B cell (primary cell): ENCODE results near the gene HOXB6. TPM values are rescaled to one million over a fixed set of nuclear protein-coding genes. Genes with fewer than 3 reads are reported as not detected.

ENCODE experiments used
- ATAC-seq: fragments of 200-7000 bp; cut with Tn5 transposase; one replicate; pipeline ENCODE4 v1.10.0; 2021; ENCODE audit warnings: low read depth, mild to moderate bottlenecking, moderate number of reproducible peaks, moderate library complexity
- CTCF ChIA-PET: fragments of 350-600 bp; sonication (Branson Sonifier 250); formaldehyde crosslinking; loops from one replicate; lab custom pipeline; 2021; ENCODE audit warnings: antibody characterized with exemption, inconsistent platforms; lab: Charles Lee
- POLR2A ChIA-PET: fragments of 350-600 bp; sonication (Branson Sonifier 250); formaldehyde crosslinking; loops from one replicate; lab custom pipeline; 2021; ENCODE audit warnings: antibody characterized with exemption; lab: Charles Lee
- DNase-seq: peaks from one replicate; pipeline ENCODE4 v3.0.0; 2013
- H2AFZ ChIP-seq: 2 replicates; pipeline ENCODE4 v1.6.1; 2012; ENCODE audit warnings: mild to moderate bottlenecking, low read depth, low read length; ENCODE audit not compliant: insufficient read depth, poor library complexity, severe bottlenecking
- H3K27ac ChIP-seq, 2 donors: 1 replicate in 1 of 2; 2 replicates in 1 of 2; pipeline ENCODE4 v1.5.1; 2012 to 2013; ENCODE audit warnings: low read length in 2 of 2, mild to moderate bottlenecking in 2 of 2, moderate library complexity in 1 of 2
- H3K27me3 ChIP-seq, 4 experiments: fragments of 200-600 bp in 1 of 4; sonication (generic) in 1 of 4; replicated peaks in 1 of 4; 1 replicate in 2 of 4; 2 replicates in 2 of 4; pipeline versions ENCODE4 v1.6.1 to v1.7.0; 2013 to 2016; ENCODE audit warnings: low read length in 3 of 4, mild to moderate bottlenecking in 2 of 4, mixed read lengths in 1 of 4, moderate library complexity in 1 of 4; ENCODE audit not compliant: insufficient read depth in 4 of 4, control insufficient read depth in 3 of 4; ENCODE audit errors: control extremely low read depth in 1 of 4
- H3K36me3 ChIP-seq, 2 experiments: replicated peaks in 1 of 2; 1 replicate in 1 of 2; 2 replicates in 1 of 2; pipeline versions ENCODE4 v1.6.1 to v1.7.1; 2013; ENCODE audit warnings: low read length in 1 of 2; ENCODE audit not compliant: insufficient read depth in 2 of 2, control insufficient read depth in 1 of 2; ENCODE audit errors: control extremely low read depth in 1 of 2, extremely low read depth in 1 of 2
- H3K4me1 ChIP-seq, 2 donors: fragments of 200-600 bp in 1 of 2; sonication (generic) in 1 of 2; 1 replicate in 1 of 2; 2 replicates in 1 of 2; pipeline versions ENCODE4 v1.5.1 to v1.6.1; 2013 to 2017; ENCODE audit warnings: low read length in 2 of 2; ENCODE audit not compliant: control insufficient read depth in 2 of 2, insufficient read depth in 2 of 2
- H3K4me2 ChIP-seq: replicated peaks from 2 replicates; pipeline ENCODE3; 2012; ENCODE audit warnings: mild to moderate bottlenecking, low read depth, low read length; ENCODE audit not compliant: poor library complexity, severe bottlenecking
- H3K4me3 ChIP-seq, 5 experiments: fragments of 200-600 bp in 1 of 5; sonication (generic) in 1 of 5; 1 replicate in 3 of 5; 2 replicates in 2 of 5; pipeline versions ENCODE4 v1.5.1 to v1.7.0; 2011 to 2016; ENCODE audit warnings: low read length in 4 of 5, mild to moderate bottlenecking in 4 of 5, low read depth in 2 of 5, control low read depth in 1 of 5, moderate library complexity in 1 of 5; ENCODE audit not compliant: insufficient read depth in 1 of 5; ENCODE audit errors: control extremely low read depth in 1 of 5, extremely low read depth in 1 of 5
- H3K79me2 ChIP-seq: fragments of 200-600 bp; sonication (generic); one replicate; pipeline ENCODE4 v1.6.0; 2016; ENCODE audit warnings: low read length; ENCODE audit not compliant: control insufficient read depth, insufficient read depth
- H3K9ac ChIP-seq: fragments of 200-600 bp; sonication (generic); 2 replicates; pipeline ENCODE4 v1.6.1; 2017; ENCODE audit warnings: mild to moderate bottlenecking, low read length, moderate library complexity
- H3K9me3 ChIP-seq, 3 donors: one replicate each; pipeline versions ENCODE4 v1.6.1 to v1.7.1; 2013; ENCODE audit warnings: low read length in 2 of 3; ENCODE audit not compliant: control insufficient read depth in 2 of 3, insufficient read depth in 1 of 3; ENCODE audit errors: control extremely low read depth in 1 of 3
- H4K20me1 ChIP-seq: 2 replicates; pipeline ENCODE4 v1.6.0; 2012; ENCODE audit warnings: mild to moderate bottlenecking, low read length; ENCODE audit not compliant: insufficient read depth, control insufficient read depth, poor library complexity, severe bottlenecking
- H3K27ac Mint-ChIP-seq: one replicate; pipeline ENCODE4 v1.8.0; 2021; ENCODE audit warnings: mixed read lengths
- H3K27me3 Mint-ChIP-seq: one replicate; pipeline ENCODE4 v1.8.0; 2021; ENCODE audit warnings: mixed read lengths
- H3K4me1 Mint-ChIP-seq: one replicate; pipeline ENCODE4 v1.8.0; 2021; ENCODE audit warnings: mixed read lengths
- H3K4me3 Mint-ChIP-seq: one replicate; pipeline ENCODE4 v1.8.0; 2021; ENCODE audit warnings: mixed read lengths
- H3K9me3 Mint-ChIP-seq: one replicate; pipeline ENCODE4 v1.8.0; 2022; ENCODE audit warnings: mixed read lengths; ENCODE audit not compliant: insufficient read depth
- EZH2 ChIP-seq: IDR thresholded peaks from 2 replicates; pipeline ENCODE4 v1.6.1; 2012; ENCODE audit warnings: borderline replicate concordance, low read depth, mild to moderate bottlenecking, moderate library complexity, low read length; ENCODE audit not compliant: insufficient read depth, poor library complexity, severe bottlenecking
- WGBS: methylation state at CpG from one replicate; pipeline ENCODE4 v1.1.5; 2013; ENCODE audit warnings: missing lambda C conversion rate; ENCODE audit not compliant: insufficient coverage; 5-methylcytosine and 5-hydroxymethylcytosine counted together
- intact Hi-C: fragments of 100-400 bp; cut with micrococcal nuclease; formaldehyde crosslinking; loops from one replicate; pipeline ENCODE4 v1.10.0; 2022
- polyA plus RNA-seq: library from polyadenylated mRNA; depleted of rRNA; stranded (reverse); fragments of >200 nt; gene quantifications from 2 replicates; pipeline ENCODE4 v1.2.3, GENCODE V29; 2012
- total RNA-seq, 2 donors: library from RNA; stranded (reverse); fragments of 120-200 nt in 1 of 2; gene quantifications; 1 replicate in 1 of 2; 2 replicates in 1 of 2; pipeline versions ENCODE4 v1.2.3 to v1.2.4, GENCODE V29; 2013 to 2022
- TF ChIP-seq, protein P1 (sequence below): fragments of 200-600 bp; IDR thresholded peaks from one replicate; pipeline ENCODE4 v1.8.0; 2022; ENCODE audit warnings: antibody characterized with exemption, mild to moderate bottlenecking

Gene HOXB6
- total and polyA plus RNA-seq, 2 donors (not counting 1 experiment from before 2014, with no cell fraction given) = 0.10 TPM; not detected in 1

DNA sequence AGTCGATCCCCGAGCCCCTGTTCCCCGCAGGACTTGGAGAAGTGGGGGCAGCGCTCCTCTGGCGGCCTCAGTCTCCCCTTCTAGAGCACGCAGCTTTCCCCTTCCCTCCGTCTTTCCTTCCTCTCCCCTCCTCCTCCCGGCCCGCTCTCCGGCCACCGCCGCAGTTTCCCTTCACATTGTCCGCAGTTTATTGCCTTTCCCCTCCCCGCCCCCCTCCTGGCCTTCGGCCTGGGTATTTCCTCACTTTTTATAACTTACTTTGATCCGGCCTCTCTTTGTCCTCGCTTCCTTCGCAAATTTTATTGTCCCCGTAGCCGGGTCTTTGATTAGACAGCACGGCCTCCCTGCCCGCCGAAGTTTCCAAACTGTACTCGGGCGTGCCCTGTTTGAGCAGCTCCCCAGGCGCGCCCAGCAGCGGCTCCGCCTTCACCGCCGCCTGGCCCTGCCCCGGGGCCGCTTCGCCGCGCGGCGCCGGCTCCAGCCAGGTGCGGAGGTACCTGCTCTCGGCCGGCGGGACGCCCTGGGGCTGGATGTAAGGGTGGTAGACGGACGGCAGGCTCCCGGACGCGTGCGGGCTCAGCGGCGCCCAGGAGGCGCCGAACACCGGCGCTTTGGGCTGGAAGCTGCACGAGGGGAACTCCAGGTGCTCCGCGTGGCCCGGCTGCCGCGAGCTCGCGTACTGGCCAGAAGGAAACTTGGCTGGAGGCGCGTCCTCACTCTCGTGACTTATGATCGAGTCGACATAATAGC, 20.9 kb upstream of the HOXB6 start:
- TF ChIP-seq, protein P1, sequence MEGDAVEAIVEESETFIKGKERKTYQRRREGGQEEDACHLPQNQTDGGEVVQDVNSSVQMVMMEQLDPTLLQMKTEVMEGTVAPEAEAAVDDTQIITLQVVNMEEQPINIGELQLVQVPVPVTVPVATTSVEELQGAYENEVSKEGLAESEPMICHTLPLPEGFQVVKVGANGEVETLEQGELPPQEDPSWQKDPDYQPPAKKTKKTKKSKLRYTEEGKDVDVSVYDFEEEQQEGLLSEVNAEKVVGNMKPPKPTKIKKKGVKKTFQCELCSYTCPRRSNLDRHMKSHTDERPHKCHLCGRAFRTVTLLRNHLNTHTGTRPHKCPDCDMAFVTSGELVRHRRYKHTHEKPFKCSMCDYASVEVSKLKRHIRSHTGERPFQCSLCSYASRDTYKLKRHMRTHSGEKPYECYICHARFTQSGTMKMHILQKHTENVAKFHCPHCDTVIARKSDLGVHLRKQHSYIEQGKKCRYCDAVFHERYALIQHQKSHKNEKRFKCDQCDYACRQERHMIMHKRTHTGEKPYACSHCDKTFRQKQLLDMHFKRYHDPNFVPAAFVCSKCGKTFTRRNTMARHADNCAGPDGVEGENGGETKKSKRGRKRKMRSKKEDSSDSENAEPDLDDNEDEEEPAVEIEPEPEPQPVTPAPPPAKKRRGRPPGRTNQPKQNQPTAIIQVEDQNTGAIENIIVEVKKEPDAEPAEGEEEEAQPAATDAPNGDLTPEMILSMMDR = no peak
- TF ChIP-seq EZH2 = peak; percentile 38
- Mint-ChIP-seq H3K9me3 (no peaks in the 10 kb centered on the region), H3K27ac (no peak overlapping the region), H3K27me3 (peaks cover 80% of the 10 kb centered on the region), H3K4me3 (peak overlapping the region; percentile 80), H3K4me1 (peaks cover 21% of the 10 kb centered on the region)
- Histone ChIP-seq H3K4me3 (peak overlapping the region in 4 of 5 experiments; percentile 17 to 66 (median 44)), H3K79me2 (no peaks in the 10 kb centered on the region), H3K4me2 (peak overlapping the region; percentile 97), H3K27ac (no peak overlapping the region), H3K9ac (peak overlapping the region; percentile 63), H3K27me3 (peaks cover 0 to 97% (median 71%) of the 10 kb centered on the region in 4 experiments), H3K4me1 (peaks cover 26 to 30% of the 10 kb centered on the region in 2 donors), H4K20me1 (no peaks in the 10 kb centered on the region), H3K36me3 (no peaks in the 10 kb centered on the region), H2AFZ (peak overlapping the region; percentile 76), H3K9me3 (peaks cover 0 to 9% (median 0%) of the 10 kb centered on the region in 3 donors)
- POLR2A ChIA-PET = interaction anchor here (0.5 to 0.6 kb wide), 3 partner anchors 25 to 330 kb away, joined by 3 to 5 read pairs (median 4); no protein-coding TSS in a partner anchor
- intact Hi-C loops = no loop called here
- DNase-seq (peak; percentile 75), ATAC-seq (peak; percentile 73)
- WGBS = under 1% methylated on average over 69 of the region's 69 CpGs
- CTCF ChIA-PET = interaction anchor here (0.8 to 1.9 kb wide), 8 partner anchors 9 to 361 kb away, joined by 3 to 9 read pairs (median 3); no protein-coding TSS in a partner anchor
